CD1c-positive myeloid dendritic cell (primary cell): ENCODE data around the gene DIDO1.

ENCODE experiments used
- DNase-seq: peaks from one replicate; pipeline ENCODE4 v3.0.0-alpha.2; 2016; ENCODE audit errors: extremely low spot score

DIDO1 gene

DNA sequence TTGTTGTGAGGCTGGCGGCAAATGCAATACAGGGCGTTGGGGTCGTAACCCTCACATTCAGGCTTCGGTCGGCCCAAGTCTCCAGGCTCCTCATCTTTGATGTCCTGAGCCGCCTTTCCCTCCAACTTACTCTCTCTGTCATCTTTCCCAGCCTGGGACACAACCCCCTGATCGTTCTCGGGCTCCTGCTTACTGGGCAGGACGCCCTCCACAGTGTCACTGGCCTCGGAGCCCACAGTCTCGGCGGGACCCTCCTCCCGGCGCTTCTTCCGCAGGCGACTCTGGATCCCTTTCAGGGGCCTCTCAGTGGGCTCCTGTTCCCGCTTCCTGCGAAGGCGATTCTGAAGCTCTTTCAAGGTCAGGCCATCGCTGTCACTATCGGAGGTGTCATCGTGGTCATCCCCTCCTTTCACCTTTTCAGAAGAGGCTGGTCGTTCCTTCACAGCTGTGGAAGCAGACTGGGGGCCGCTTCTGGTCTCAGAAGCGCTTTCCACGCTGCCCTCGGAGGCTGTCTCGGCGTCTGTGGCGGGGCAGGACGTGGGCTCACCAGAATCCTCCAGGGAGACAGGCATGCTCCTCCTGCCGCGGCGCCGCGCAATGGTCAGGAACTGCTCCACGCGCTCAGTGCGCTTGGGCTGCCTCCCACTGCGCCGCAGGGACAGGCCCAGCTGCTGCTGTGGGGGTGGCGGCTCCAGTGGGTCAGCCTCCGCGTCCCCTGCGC, 15.4 kb downstream of the DIDO1 start:
- no peak for DNase-seq

- DNase-seq, result no peak
These were observed 16.0 kb downstream of the DIDO1 start for GRCh38 chr20:62910217-62910766.

- no peak for DNase-seq
These were observed 17.1 kb downstream of the DIDO1 start for GRCh38 chr20:62908971-62909791.

GRCh38 chr20:62907384-62908317, 18.7 kb downstream of the DIDO1 start:
- peak; percentile 20 for DNase-seq

DNA sequence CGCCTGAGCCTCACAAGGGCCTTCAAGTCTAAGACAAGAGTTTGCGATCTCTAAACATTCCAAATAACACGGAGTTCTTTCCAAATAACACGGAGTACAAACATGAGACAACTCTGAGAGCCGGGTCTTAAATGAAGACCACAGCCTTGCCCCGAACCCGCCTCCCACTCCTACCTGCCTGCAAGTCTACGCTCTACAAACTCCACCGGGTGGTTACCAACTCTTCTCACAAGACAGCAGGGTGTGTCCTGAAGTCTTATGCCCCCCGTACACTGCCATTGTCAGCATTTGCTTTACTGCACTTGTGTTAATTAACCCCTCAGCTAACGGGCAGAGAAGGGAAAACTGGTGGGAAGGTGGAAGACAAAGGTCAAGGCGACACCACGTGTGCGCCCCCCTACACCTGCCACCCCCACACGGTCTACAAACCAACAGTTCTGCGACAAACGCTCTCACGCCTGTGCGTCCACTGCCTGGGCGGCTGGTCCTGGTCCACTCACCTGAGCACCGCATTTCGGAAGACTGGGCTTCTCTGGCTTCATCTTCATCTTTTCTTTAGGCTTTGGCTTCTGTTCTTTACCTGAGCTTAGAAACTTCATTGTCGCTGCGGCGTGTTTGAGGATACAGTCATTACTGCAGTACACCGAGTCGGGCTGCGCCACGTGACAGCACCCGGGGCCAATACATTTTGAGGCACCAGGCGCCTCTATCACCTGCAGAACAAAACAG, 19.5 kb downstream of the DIDO1 start:
- no peak for DNase-seq

- no peak for DNase-seq
These were observed 20.1 kb downstream of the DIDO1 start for GRCh38 chr20:62906209-62906608.

DNA sequence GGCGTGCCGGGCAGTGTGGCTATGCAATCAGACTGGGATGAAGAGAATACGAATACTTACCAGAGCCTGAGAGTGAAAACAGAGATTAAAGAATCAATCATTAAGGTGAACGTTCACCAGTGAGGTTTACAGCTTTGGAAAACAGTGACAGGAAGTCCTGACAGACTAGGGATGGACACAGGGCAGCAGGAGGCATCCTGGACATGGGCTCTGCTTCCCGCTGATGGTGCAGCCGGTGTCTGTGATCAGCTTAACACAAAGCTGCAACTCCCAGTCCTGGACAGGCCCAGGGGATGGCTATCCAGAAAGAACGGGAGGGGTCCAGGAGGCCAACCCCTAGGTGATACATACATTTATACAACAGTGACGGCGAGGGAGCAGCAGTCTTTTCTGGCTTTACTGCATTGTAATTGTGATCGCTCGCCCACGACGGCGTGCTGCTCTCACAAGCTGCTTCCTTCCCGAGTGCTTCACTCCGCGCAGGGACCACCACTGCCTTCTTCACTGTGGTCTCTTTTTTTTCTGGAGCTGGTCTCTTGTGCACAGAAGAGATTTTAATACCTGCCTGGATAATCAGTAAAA, 20.7 kb downstream of the DIDO1 start:
- DNase-seq, result no peak

DNA sequence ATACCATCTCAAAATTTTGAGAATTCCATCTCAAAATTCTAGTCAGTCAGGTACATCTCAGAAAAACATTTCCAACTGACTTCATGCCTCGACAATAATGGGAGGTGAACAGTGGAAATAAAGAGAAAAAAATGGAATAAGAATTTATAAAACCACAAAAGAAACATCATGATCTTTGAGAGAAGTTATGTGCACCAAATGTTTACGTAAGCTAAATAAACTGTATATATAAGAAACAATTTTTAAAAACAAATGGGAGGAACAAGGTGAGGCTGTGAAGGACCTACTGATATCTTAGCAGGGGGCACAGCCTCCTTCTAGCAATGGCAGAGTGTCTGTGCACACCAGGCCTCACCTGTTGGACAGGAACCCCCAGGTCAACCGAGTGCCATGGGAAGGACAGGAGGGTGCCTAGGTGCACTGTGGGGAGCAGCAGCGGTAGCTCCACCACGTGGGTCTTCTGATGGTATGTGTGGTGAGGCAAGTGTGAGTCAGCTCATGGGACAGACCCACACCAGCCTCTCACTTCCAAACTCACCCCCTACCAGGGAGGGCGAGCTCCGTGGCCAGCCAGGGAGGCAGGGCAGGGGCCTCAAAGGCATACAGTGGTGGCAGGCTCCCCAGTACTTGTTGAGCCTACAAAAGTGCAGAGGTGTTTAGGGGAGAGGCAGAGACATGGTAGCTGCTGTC, 23.2 kb downstream of the DIDO1 start:
- DNase-seq, result no peak

- no peak for DNase-seq
These were observed 24.4 kb downstream of the DIDO1 start for GRCh38 chr20:62901891-62902290.

- DNase-seq, result peak; percentile 57
These were observed 25.4 kb downstream of the DIDO1 start for GRCh38 chr20:62900692-62901584.

GRCh38 chr20:62900052-62900691, 26.1 kb downstream of the DIDO1 start:
- peak; percentile 72 for DNase-seq

DNA sequence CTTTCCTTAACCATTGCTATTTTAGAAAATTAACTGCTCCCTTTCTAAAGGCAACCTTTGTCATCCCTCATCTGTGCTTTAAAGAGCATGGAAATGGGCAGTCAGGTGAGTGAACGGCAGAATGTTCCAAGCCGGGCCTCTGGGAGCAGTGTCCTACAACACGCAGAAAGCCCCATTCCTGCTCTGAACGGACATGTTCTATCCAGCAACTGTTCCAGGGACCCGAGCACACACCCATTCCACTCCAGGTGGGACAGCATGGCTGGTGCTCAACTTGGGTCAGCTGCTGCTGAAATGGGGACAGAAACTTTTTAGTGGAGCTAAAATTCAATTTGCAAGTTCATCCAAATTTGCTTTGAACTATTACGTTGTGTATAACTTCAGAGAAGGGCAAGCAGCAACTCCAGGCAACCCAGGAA, 26.7 kb downstream of the DIDO1 start:
- no peak for DNase-seq

GRCh38 chr20:62898970-62899632, 27.2 kb downstream of the DIDO1 start:
- DNase-seq, result no peak

DNA sequence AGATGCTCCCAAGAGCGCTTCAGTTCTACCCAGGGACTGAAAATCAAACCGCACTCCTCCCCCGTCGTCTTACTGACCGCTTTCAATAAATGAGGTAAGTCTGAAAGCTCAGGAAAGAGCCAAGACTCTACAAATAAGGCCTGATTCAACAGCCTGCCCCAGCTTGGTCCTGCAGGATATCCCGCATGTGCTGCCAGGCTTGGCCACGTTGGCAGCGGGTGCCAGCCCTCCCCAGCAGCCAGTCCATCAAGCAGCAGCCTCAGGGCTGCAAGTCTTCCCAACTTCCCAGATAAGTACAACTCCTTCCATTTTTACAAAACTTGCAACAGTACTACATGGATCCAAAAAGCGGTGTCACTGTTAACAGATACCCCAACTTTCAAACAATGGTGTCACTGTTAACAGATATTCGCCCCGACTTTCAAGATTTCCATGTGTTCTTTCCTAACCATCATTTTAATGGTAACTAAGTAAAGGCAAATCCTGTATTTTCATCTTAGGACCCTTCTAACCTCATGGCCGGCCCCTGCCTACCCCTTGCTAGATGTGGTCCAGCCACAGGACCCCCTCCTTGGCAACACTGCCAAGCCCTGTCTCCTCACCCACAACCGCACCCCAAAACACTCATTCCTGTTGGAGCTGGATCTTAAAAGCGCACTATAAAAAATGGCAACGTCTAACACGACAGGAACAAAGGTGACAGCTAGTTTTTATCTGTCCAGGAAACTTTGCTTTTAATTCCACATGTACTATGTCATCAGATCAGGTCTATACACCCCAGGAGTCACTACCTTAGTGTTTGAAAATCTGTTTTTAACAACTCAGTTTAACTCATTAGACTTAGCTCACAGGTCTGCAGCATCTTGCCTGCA, 28.0 kb downstream of the DIDO1 start:
- no peak for DNase-seq

DNA sequence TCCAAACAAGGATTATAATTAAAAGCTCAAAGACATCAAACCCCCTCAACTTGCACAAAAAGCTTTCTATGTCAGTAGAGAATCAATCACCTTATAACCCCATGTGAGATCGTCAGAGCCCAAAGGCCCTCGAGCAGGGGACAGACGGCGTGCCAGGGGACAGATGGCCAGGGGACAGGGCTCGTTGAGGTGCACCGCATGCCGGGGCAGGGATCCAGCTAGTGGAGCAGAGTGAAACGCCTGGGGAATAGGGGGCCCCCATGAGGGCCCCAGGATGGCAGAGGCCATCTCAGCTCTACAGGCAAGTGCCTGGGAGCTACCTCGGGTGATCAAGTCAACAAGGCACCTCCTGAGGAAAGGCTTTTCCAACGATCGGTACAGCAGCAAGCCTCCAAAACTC, 28.6 kb downstream of the DIDO1 start:
- DNase-seq, result no peak

DNA sequence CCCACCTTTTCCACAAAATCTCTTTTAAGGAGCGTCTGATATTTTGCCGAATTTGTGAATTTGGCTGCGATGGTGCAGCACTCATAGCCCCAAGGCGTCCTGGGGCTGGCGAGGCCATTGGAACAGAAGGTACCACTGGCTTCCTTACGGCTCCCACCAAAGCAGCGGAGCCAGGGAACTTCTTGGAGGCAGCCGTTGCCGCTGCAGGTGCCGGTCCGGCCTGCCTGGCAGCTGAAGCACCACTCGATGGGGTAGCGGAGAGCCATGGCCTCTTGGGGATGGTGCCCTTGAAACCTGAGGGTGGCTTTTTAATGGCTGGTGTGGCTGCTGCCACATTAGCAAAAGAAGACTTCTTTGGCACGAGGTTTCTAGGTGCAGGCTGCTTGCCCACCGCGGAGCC, 29.8 kb downstream of the DIDO1 start:
- DNase-seq, result no peak

DNA sequence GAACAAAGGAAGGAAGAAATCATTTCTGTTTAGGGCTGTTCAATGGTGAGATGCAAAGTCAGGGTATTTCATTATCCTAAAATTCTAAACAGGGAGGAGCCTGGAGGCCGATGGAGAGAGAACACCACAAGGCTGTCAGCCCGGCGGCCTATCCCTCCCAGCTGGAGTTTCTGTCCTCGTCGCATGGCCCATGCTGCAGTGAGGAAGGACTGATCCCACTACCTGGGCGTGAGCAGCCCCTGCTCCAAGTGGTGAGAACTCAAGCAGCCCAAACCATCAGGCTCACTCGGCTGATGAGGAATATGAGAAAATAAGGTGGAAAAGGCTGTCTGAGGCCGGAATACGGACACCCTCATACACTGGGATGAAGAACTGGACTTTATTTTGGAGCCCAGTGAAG, 30.8 kb downstream of the DIDO1 start:
- no peak for DNase-seq
